ENCODE results near the gene CEP170B.

- TF ChIP-seq CTCF (conservative IDR thresholded peaks at IDR 0.05 in 1 of 2, IDR thresholded peaks at IDR 0.05 in 1 of 2; ENCODE audit: low read depth in 1 of 2, low read length in 2 of 2) (no peak), EZH2 (IDR thresholded peaks at IDR 0.05; ENCODE audit: low read length, missing control alignments) (no peak)
Measured at GRCh38 chr14:104866451-104867370, 1.6 kb downstream of the CEP170B start.

All from fibroblast of lung (primary cell).